Neural progenitor cell (in vitro differentiated cells): Measurements from ENCODE around the gene RYR1. TPM values are rescaled to one million over a fixed set of nuclear protein-coding genes. Genes with fewer than 3 reads are reported as not detected.

Source experiments
- DNase-seq: peaks from one replicate; pipeline ENCODE4 v3.0.0-alpha.2; 2016; ENCODE audit warnings: low spot score
- H2AFZ ChIP-seq: fragments of 200-600 bp; sonication (generic); replicated peaks from 2 replicates; pipeline ENCODE4 v1.6.1; 2016; ENCODE audit warnings: antibody characterized with exemption
- H3F3A ChIP-seq: fragments of 200-600 bp; sonication (generic); 2 replicates; pipeline ENCODE4 v1.6.1; 2016; ENCODE audit warnings: antibody characterized with exemption, low read depth
- H3K27ac ChIP-seq: fragments of 200-600 bp; sonication (generic); 2 replicates; pipeline ENCODE4 v1.5.1; 2016; ENCODE audit warnings: mild to moderate bottlenecking
- H3K27me3 ChIP-seq: fragments of 200-600 bp; sonication (generic); 2 replicates; pipeline ENCODE4 v1.6.1; 2016; ENCODE audit warnings: mild to moderate bottlenecking, moderate library complexity
- H3K36me3 ChIP-seq: fragments of 200-600 bp; sonication (generic); 2 replicates; pipeline ENCODE4 v1.5.1; 2016
- H3K4me1 ChIP-seq: fragments of 200-600 bp; sonication (generic); 2 replicates; pipeline ENCODE4 v1.6.1; 2016; ENCODE audit warnings: mixed run types
- H3K4me2 ChIP-seq: fragments of 200-600 bp; sonication (generic); 2 replicates; pipeline ENCODE4 v1.6.1; 2016
- H3K4me3 ChIP-seq: fragments of 200-600 bp; sonication (generic); 2 replicates; pipeline ENCODE4 v1.5.1; 2016
- H3K79me2 ChIP-seq: fragments of 200-600 bp; sonication (generic); 2 replicates; pipeline ENCODE4 v1.6.1; 2016; ENCODE audit warnings: low read depth
- H3K9ac ChIP-seq: fragments of 200-600 bp; sonication (generic); 2 replicates; pipeline ENCODE4 v1.6.1; 2016
- H3K9me3 ChIP-seq: fragments of 200-600 bp; sonication (generic); 2 replicates; pipeline ENCODE4 v1.5.1; 2016; ENCODE audit warnings: low read depth
- H4K20me1 ChIP-seq: fragments of 200-600 bp; sonication (generic); 2 replicates; pipeline ENCODE4 v1.6.1; 2016; ENCODE audit warnings: low read depth
- H3K27ac Mint-ChIP-seq: 3 replicates; pipeline ENCODE4 v1.8.0; 2021; ENCODE audit warnings: mixed read lengths
- H3K27me3 Mint-ChIP-seq: 2 replicates; pipeline ENCODE4 v1.8.0; 2022; ENCODE audit warnings: low read depth, mild to moderate bottlenecking, inconsistent platforms, moderate library complexity, mixed read lengths; ENCODE audit not compliant: insufficient read depth
- H3K36me3 Mint-ChIP-seq: 3 replicates; pipeline ENCODE4 v1.8.0; 2021; ENCODE audit warnings: mixed read lengths
- H3K4me1 Mint-ChIP-seq: 3 replicates; pipeline ENCODE4 v1.8.0; 2021; ENCODE audit warnings: mixed read lengths
- H3K4me3 Mint-ChIP-seq: 3 replicates; pipeline ENCODE4 v1.8.0; 2021; ENCODE audit warnings: mild to moderate bottlenecking, moderate library complexity, mixed read lengths
- H3K9me3 Mint-ChIP-seq: 3 replicates; pipeline ENCODE4 v1.8.0; 2020; ENCODE audit warnings: mixed read lengths
- CTCF ChIP-seq: fragments of 200-600 bp; sonication (generic); IDR thresholded peaks from 2 replicates; pipeline ENCODE4 v1.5.1; 2017; ENCODE audit warnings: antibody characterized with exemption, mild to moderate bottlenecking
- EZH2 ChIP-seq: fragments of 200-600 bp; sonication (generic); IDR thresholded peaks from 2 replicates; pipeline ENCODE4 v1.6.1; 2017; ENCODE audit warnings: antibody characterized with exemption, mild to moderate bottlenecking, moderate library complexity
- EZH2phosphoT487 ChIP-seq: fragments of 200-600 bp; sonication (generic); IDR thresholded peaks from 2 replicates; pipeline ENCODE4 v1.6.1; 2017; ENCODE audit warnings: antibody characterized with exemption
- total RNA-seq: library from RNA; depleted of rRNA; stranded (reverse); fragments of >200 nt; gene quantifications from 2 replicates; pipeline ENCODE4 v1.2.3, GENCODE V29; 2015; ENCODE audit warnings: low replicate concordance

Gene RYR1
- total RNA-seq, 1 donor from 2014 or later, result 0.60 TPM

- no peak overlapping the region for H3K27ac ChIP-seq
- H3K4me3 Mint-ChIP-seq, result no peak overlapping the region
Observed at GRCh38 chr19:38437295-38437694, 3.8 kb downstream of the RYR1 start.

GRCh38 chr19:38437917-38438316, 4.4 kb downstream of the RYR1 start:
- H3K4me1 Mint-ChIP-seq, result peaks cover 20% of the 10 kb centered on the region
- peaks cover 22% of the 10 kb centered on the region for H3F3A ChIP-seq
- no peaks in the 10 kb centered on the region for H3K27me3 ChIP-seq
- no peak overlapping the region for H3K4me3 ChIP-seq
- peaks cover 4% of the 10 kb centered on the region for H4K20me1 ChIP-seq
- H3K4me2 ChIP-seq, result no peak overlapping the region
- H3K9me3 ChIP-seq, result no peaks in the 10 kb centered on the region
- no peak overlapping the region for H3K4me3 Mint-ChIP-seq
- no peak overlapping the region for H3K27ac Mint-ChIP-seq
- H3K36me3 ChIP-seq, result no peaks in the 10 kb centered on the region
- H2AFZ ChIP-seq, result no peak overlapping the region
- H3K9ac ChIP-seq, result no peak overlapping the region
- H3K36me3 Mint-ChIP-seq, result no peaks in the 10 kb centered on the region
- no peaks in the 10 kb centered on the region for H3K9me3 Mint-ChIP-seq
- TF ChIP-seq EZH2 (no peak), CTCF (no peak), EZH2phosphoT487 (no peak)
- no peak for DNase-seq
- H3K27ac ChIP-seq, result no peak overlapping the region
- no peaks in the 10 kb centered on the region for H3K79me2 ChIP-seq
- H3K27me3 Mint-ChIP-seq, result peaks cover 4% of the 10 kb centered on the region
- H3K4me1 ChIP-seq, result peaks cover 21% of the 10 kb centered on the region

More at GRCh38 chr19:38437295-38437694, 3.8 kb downstream of the RYR1 start:
- Histone ChIP-seq H3K36me3 (no peaks in the 10 kb centered on the region), H2AFZ (no peak overlapping the region), H3F3A (peaks cover 22% of the 10 kb centered on the region), H3K4me1 (peaks cover 21% of the 10 kb centered on the region), H3K79me2 (no peaks in the 10 kb centered on the region), H3K4me2 (no peak overlapping the region), H3K9ac (no peak overlapping the region), H3K4me3 (no peak overlapping the region), H3K9me3 (no peaks in the 10 kb centered on the region), H3K27me3 (no peaks in the 10 kb centered on the region), H4K20me1 (peaks cover 4% of the 10 kb centered on the region)
- H3K4me1 Mint-ChIP-seq, result peaks cover 20% of the 10 kb centered on the region
- H3K9me3 Mint-ChIP-seq, result no peaks in the 10 kb centered on the region
- no peak for TF ChIP-seq EZH2phosphoT487
- TF ChIP-seq EZH2, result no peak
- no peak for TF ChIP-seq CTCF
- H3K27me3 Mint-ChIP-seq, result peaks cover 3% of the 10 kb centered on the region
- no peak for DNase-seq
- H3K27ac Mint-ChIP-seq, result no peak overlapping the region
- no peaks in the 10 kb centered on the region for H3K36me3 Mint-ChIP-seq

GRCh38 chr19:38440592-38440991, 7.1 kb downstream of the RYR1 start:
- Mint-ChIP-seq H3K27me3 (peaks cover 2% of the 10 kb centered on the region), H3K9me3 (no peaks in the 10 kb centered on the region), H3K27ac (no peak overlapping the region), H3K36me3 (no peaks in the 10 kb centered on the region), H3K4me1 (peaks cover 6% of the 10 kb centered on the region), H3K4me3 (no peak overlapping the region)
- Histone ChIP-seq H3K4me2 (no peak overlapping the region), H3K4me3 (no peak overlapping the region), H3F3A (peaks cover 2% of the 10 kb centered on the region), H3K9me3 (no peaks in the 10 kb centered on the region), H3K9ac (no peak overlapping the region), H3K27ac (no peak overlapping the region), H3K79me2 (no peaks in the 10 kb centered on the region), H3K4me1 (peaks cover 4% of the 10 kb centered on the region), H4K20me1 (no peaks in the 10 kb centered on the region), H2AFZ (no peak overlapping the region), H3K36me3 (no peaks in the 10 kb centered on the region), H3K27me3 (no peaks in the 10 kb centered on the region)
- no peak for TF ChIP-seq EZH2phosphoT487
- no peak for TF ChIP-seq CTCF
- no peak for TF ChIP-seq EZH2
- DNase-seq, result no peak
